Measurements from ENCODE around the gene B3GAT1. TPM values are rescaled to one million over a fixed set of nuclear protein-coding genes. Genes with fewer than 3 reads are reported as not detected.

Gene B3GAT1
- total RNA-seq, 2 donors from 2014 or later: 20.6 to 29.5 TPM

DNA sequence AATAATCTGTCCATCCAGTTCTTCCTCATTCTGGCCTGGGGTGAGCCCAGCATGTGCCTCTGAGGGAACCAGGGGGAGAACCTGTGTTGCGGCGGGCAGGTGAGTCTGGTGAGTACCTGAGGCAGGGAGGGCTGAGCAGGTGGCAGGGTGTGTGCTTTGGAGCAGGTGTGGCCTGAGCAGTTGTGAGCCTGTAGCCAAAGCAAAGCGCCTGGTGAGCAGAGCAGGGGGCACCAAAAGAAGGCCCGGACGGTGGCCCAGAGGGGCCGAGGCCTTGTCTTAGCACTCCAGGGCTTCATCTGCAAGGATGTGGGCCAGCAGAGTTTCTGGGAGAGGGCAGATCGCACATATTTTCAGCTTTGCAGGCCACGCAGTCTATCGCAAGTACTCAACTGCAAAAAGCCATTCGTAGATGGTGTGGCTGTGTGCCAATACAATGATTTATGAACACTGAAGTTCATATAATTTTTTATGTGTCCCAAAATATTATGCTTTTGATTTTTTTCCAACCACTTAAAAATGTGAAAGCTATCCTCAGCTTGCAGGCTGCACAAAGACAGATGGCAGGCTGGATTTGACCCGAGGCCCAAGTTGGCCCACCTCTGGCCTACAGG, 71.6 kb downstream of the B3GAT1 start:
- no peak overlapping the region for H3K9ac ChIP-seq (ENCODE audit: extremely low read depth, low read length, poor library complexity, severe bottlenecking)
- no peak for DNase-seq
- Mint-ChIP-seq H3K36me3 (ENCODE audit: low read depth) (no peaks in the 10 kb centered on the region), H3K27me3 (ENCODE audit: insufficient read depth) (peaks cover 6% of the 10 kb centered on the region), H3K4me3 (no peak overlapping the region), H3K9me3 (no peaks in the 10 kb centered on the region), H3K4me1 (no peaks in the 10 kb centered on the region), H3K27ac (no peak overlapping the region)
- H3K9me3 ChIP-seq (ENCODE audit: control insufficient read depth, low read length): no peaks in the 10 kb centered on the region
- H3K4me3 ChIP-seq (ENCODE audit: low read length): no peak overlapping the region
- 94 to 98% methylated on average over 7 to 11 of the region's 11 CpGs for WGBS, 2 experiments (ENCODE audit: insufficient coverage in 1 of 2, insufficient read length in 1 of 2)
- no peaks in the 10 kb centered on the region for H3K36me3 ChIP-seq (ENCODE audit: control insufficient read depth, insufficient read depth, low read length)
- no peak overlapping the region for H3K27ac ChIP-seq (ENCODE audit: low read depth, low read length)
- peaks cover 9% of the 10 kb centered on the region for H3K27me3 ChIP-seq (ENCODE audit: control insufficient read depth, insufficient read depth, low read length, poor library complexity, severe bottlenecking)
- TF ChIP-seq, protein P1, sequence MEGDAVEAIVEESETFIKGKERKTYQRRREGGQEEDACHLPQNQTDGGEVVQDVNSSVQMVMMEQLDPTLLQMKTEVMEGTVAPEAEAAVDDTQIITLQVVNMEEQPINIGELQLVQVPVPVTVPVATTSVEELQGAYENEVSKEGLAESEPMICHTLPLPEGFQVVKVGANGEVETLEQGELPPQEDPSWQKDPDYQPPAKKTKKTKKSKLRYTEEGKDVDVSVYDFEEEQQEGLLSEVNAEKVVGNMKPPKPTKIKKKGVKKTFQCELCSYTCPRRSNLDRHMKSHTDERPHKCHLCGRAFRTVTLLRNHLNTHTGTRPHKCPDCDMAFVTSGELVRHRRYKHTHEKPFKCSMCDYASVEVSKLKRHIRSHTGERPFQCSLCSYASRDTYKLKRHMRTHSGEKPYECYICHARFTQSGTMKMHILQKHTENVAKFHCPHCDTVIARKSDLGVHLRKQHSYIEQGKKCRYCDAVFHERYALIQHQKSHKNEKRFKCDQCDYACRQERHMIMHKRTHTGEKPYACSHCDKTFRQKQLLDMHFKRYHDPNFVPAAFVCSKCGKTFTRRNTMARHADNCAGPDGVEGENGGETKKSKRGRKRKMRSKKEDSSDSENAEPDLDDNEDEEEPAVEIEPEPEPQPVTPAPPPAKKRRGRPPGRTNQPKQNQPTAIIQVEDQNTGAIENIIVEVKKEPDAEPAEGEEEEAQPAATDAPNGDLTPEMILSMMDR (conservative IDR thresholded peaks at IDR 0.05): no peak
- no peaks in the 10 kb centered on the region for H3K4me1 ChIP-seq (ENCODE audit: control insufficient read depth, insufficient read depth, low read length)

DNA sequence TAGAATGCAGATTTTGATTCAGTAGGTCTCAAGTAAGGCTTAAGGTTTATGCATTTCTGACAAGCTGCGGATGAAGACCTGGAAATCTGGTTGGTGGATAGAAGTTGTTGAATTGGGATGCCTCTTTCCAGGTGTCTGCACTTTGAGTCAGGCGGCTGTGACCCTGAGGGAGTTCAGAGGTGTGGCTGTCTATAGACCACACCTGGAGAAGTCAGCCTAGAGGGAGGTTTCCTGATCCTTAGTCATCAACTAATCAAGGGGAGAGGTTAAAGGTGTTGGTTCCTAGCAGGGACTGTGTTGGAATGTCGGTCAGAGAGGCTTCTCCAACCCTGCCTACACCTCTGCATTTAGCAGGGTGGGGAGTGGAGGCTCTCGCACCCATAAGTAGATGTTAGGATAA, 72.3 kb downstream of the B3GAT1 start:
- no peaks in the 10 kb centered on the region for H3K4me1 Mint-ChIP-seq
- no peak overlapping the region for H3K27ac Mint-ChIP-seq

DNA sequence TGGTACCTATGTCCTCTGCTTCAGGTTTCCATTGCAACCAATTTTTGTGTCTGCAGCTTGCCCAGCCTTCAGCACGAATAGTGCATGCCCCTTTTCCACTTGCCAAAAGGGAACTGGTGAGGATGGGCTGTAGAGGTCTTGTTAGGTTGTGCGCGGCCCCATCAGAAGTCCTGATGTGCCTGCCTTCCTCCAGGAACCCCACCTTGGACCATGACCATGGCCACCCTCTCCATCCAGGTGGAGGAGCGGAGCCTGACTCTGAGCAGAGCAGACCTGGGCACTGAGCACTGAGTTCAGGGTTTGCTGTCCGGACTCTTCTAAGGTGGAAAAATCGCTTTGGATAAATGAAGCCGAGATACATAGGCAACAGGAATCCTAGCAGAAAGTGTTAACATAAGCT, 73.4 kb downstream of the B3GAT1 start:
- Mint-ChIP-seq H3K4me3 (no peak overlapping the region), H3K27ac (no peak overlapping the region), H3K27me3 (ENCODE audit: insufficient read depth) (peaks cover 18% of the 10 kb centered on the region), H3K4me1 (no peaks in the 10 kb centered on the region), H3K36me3 (ENCODE audit: low read depth) (no peaks in the 10 kb centered on the region), H3K9me3 (no peaks in the 10 kb centered on the region)
- 93 to 95% methylated on average over 4 to 7 of the region's 7 CpGs for WGBS, 2 experiments (ENCODE audit: insufficient coverage in 1 of 2, insufficient read length in 1 of 2)
- no peak overlapping the region for H3K27ac ChIP-seq (ENCODE audit: low read depth, low read length)
- no peak for DNase-seq
- H3K36me3 ChIP-seq (ENCODE audit: control insufficient read depth, insufficient read depth, low read length): no peaks in the 10 kb centered on the region
- H3K9me3 ChIP-seq (ENCODE audit: control insufficient read depth, low read length): no peaks in the 10 kb centered on the region
- H3K9ac ChIP-seq (ENCODE audit: extremely low read depth, low read length, poor library complexity, severe bottlenecking): no peak overlapping the region
- TF ChIP-seq, protein P1 (conservative IDR thresholded peaks at IDR 0.05): no peak
- peaks cover 27% of the 10 kb centered on the region for H3K27me3 ChIP-seq (ENCODE audit: control insufficient read depth, insufficient read depth, low read length, poor library complexity, severe bottlenecking)
- H3K4me1 ChIP-seq (ENCODE audit: control insufficient read depth, insufficient read depth, low read length): no peaks in the 10 kb centered on the region
- no peak overlapping the region for H3K4me3 ChIP-seq (ENCODE audit: low read length)

More for the DNA sequence above, 72.3 kb downstream of the B3GAT1 start:
- 85 to 100% methylated on average over 2 to 4 of the region's 4 CpGs for WGBS, 2 experiments (ENCODE audit: insufficient coverage in 1 of 2, insufficient read length in 1 of 2)
- Mint-ChIP-seq H3K9me3 (no peaks in the 10 kb centered on the region), H3K36me3 (ENCODE audit: low read depth) (no peaks in the 10 kb centered on the region), H3K4me3 (no peak overlapping the region), H3K27me3 (ENCODE audit: insufficient read depth) (peaks cover 10% of the 10 kb centered on the region)
- Histone ChIP-seq H3K4me3 (ENCODE audit: low read length) (no peak overlapping the region), H3K27me3 (ENCODE audit: control insufficient read depth, insufficient read depth, low read length, poor library complexity, severe bottlenecking) (peaks cover 16% of the 10 kb centered on the region), H3K9ac (ENCODE audit: extremely low read depth, low read length, poor library complexity, severe bottlenecking) (no peak overlapping the region), H3K27ac (ENCODE audit: low read depth, low read length) (no peak overlapping the region), H3K4me1 (ENCODE audit: control insufficient read depth, insufficient read depth, low read length) (no peaks in the 10 kb centered on the region), H3K9me3 (ENCODE audit: control insufficient read depth, low read length) (no peaks in the 10 kb centered on the region), H3K36me3 (ENCODE audit: control insufficient read depth, insufficient read depth, low read length) (no peaks in the 10 kb centered on the region)
- no peak for DNase-seq
- TF ChIP-seq, protein P1 (conservative IDR thresholded peaks at IDR 0.05): no peak

All from endodermal cell (in vitro differentiated cells).